Measurements from ENCODE around the gene ATP8A1.
"Not testable (repeated sequence)": the region's sequence is repeated elsewhere in the genome, so short reads cannot be mapped to it uniquely, and the experiment has no call there.

The ATP8A1 gene

GRCh38 chr4:42466273-42466844 is 190.5 kb downstream of the ATP8A1 start:
- TF ChIP-seq CTCF (IDR thresholded peaks at IDR 0.05; ENCODE audit: insufficient read depth, low read length, poor library complexity, severe bottlenecking), result no peak
- no peak for DNase-seq (ENCODE audit: extremely low read depth, insufficient read length)
- H3K27me3 ChIP-seq (replicated peaks; ENCODE audit: control insufficient read depth, insufficient read depth, low read length), result no peaks in the 10 kb centered on the region
- H3K4me3 ChIP-seq (replicated peaks; ENCODE audit: low read depth, low read length), result no peak overlapping the region
- H3K36me3 ChIP-seq (ENCODE audit: control insufficient read depth, insufficient read depth, low read length), result peaks cover 11% of the 10 kb centered on the region

- no peaks in the 10 kb centered on the region for H3K27me3 ChIP-seq (replicated peaks; ENCODE audit: control insufficient read depth, insufficient read depth, low read length)
- peaks cover 11% of the 10 kb centered on the region for H3K36me3 ChIP-seq (ENCODE audit: control insufficient read depth, insufficient read depth, low read length)
- no peak for TF ChIP-seq CTCF (IDR thresholded peaks at IDR 0.05; ENCODE audit: insufficient read depth, low read length, poor library complexity, severe bottlenecking)
- no peak for DNase-seq (ENCODE audit: extremely low read depth, insufficient read length)
- H3K4me3 ChIP-seq (replicated peaks; ENCODE audit: low read depth, low read length), result no peak overlapping the region
These were observed 192.3 kb downstream of the ATP8A1 start for GRCh38 chr4:42464550-42465094.

- DNase-seq (ENCODE audit: extremely low read depth, insufficient read length); H3K27me3 ChIP-seq (replicated peaks; ENCODE audit: control insufficient read depth, insufficient read depth, low read length); H3K4me3 ChIP-seq (replicated peaks; ENCODE audit: low read depth, low read length): not testable (repeated sequence)
- H3K36me3 ChIP-seq (ENCODE audit: control insufficient read depth, insufficient read depth, low read length), result peaks cover 11% of the 10 kb centered on the region
These were observed 195.7 kb downstream of the ATP8A1 start for GRCh38 chr4:42461216-42461615.

- Histone ChIP-seq H3K4me3 (replicated peaks; ENCODE audit: low read depth, low read length) (no peak overlapping the region), H3K36me3 (ENCODE audit: control insufficient read depth, insufficient read depth, low read length) (peaks cover 13% of the 10 kb centered on the region), H3K27me3 (replicated peaks; ENCODE audit: control insufficient read depth, insufficient read depth, low read length) (no peaks in the 10 kb centered on the region)
- peak; percentile 64 for DNase-seq (ENCODE audit: extremely low read depth, insufficient read length)
- no peak for TF ChIP-seq CTCF (IDR thresholded peaks at IDR 0.05; ENCODE audit: insufficient read depth, low read length, poor library complexity, severe bottlenecking)
These were observed 196.9 kb downstream of the ATP8A1 start for GRCh38 chr4:42460043-42460442.

- TF ChIP-seq CTCF (IDR thresholded peaks at IDR 0.05; ENCODE audit: insufficient read depth, low read length, poor library complexity, severe bottlenecking), result no peak
- Histone ChIP-seq H3K4me3 (replicated peaks; ENCODE audit: low read depth, low read length) (no peak overlapping the region), H3K27me3 (replicated peaks; ENCODE audit: control insufficient read depth, insufficient read depth, low read length) (no peaks in the 10 kb centered on the region), H3K36me3 (ENCODE audit: control insufficient read depth, insufficient read depth, low read length) (peaks cover 12% of the 10 kb centered on the region)
- DNase-seq (ENCODE audit: extremely low read depth, insufficient read length), result no peak
These were observed 198.2 kb downstream of the ATP8A1 start for GRCh38 chr4:42458657-42459056.

- no peak overlapping the region for H3K4me3 ChIP-seq (replicated peaks; ENCODE audit: low read depth, low read length)
- TF ChIP-seq CTCF (IDR thresholded peaks at IDR 0.05; ENCODE audit: insufficient read depth, low read length, poor library complexity, severe bottlenecking), result no peak
- H3K27me3 ChIP-seq (replicated peaks; ENCODE audit: control insufficient read depth, insufficient read depth, low read length), result no peaks in the 10 kb centered on the region
- DNase-seq (ENCODE audit: extremely low read depth, insufficient read length), result no peak
- H3K36me3 ChIP-seq (ENCODE audit: control insufficient read depth, insufficient read depth, low read length), result peaks cover 6% of the 10 kb centered on the region
These were observed 202.0 kb downstream of the ATP8A1 start for GRCh38 chr4:42454755-42455420.

Data from GM06990 (cell line).